Hematopoietic multipotent progenitor cell treated with erythropoietin and hydrocortisone succinate and interleukin-3 and kit ligand, for 6 days (in vitro differentiated cells): ENCODE results near the gene DNAJC10.
"Not testable (repeated sequence)": the region's sequence is repeated elsewhere in the genome, so short reads cannot be mapped to it uniquely, and the experiment has no call there.

ENCODE experiments used
- DNase-seq: peaks from one replicate; pipeline ENCODE4 v3.0.0-alpha.2; 2015

DNAJC10 gene

GRCh38 chr2:182715892-182716649, at the start of gene DNAJC10:
Gene DNAJC10, plus strand, starts transcription at chr2:182716257. Its CDS starts 1,830 bp downstream, at chr2:182718087.
- peak; percentile 85 for DNase-seq

GRCh38 chr2:182666674-182667314, 49.3 kb upstream of the DNAJC10 start:
- DNase-seq = peak; percentile 52

GRCh38 chr2:182667315-182667695, 48.8 kb upstream of the DNAJC10 start:
- DNase-seq = no peak

- DNase-seq = no peak
Measured at GRCh38 chr2:182668671-182669070, 47.4 kb upstream of the DNAJC10 start.

- no peak for DNase-seq
Measured at GRCh38 chr2:182672466-182673165, 43.4 kb upstream of the DNAJC10 start.

- no peak for DNase-seq
Measured at GRCh38 chr2:182680837-182681236, 35.2 kb upstream of the DNAJC10 start.

- DNase-seq = no peak
Measured at GRCh38 chr2:182682210-182682609, 33.8 kb upstream of the DNAJC10 start.

- DNase-seq = no peak
Measured at GRCh38 chr2:182685559-182685958, 30.5 kb upstream of the DNAJC10 start.

GRCh38 chr2:182686763-182687162, 29.3 kb upstream of the DNAJC10 start:
- DNase-seq = not testable (repeated sequence)

GRCh38 chr2:182694189-182694588, 21.9 kb upstream of the DNAJC10 start:
- DNase-seq = no peak

GRCh38 chr2:182695776-182696175, 20.3 kb upstream of the DNAJC10 start:
- DNase-seq = no peak

- DNase-seq = no peak
Measured at GRCh38 chr2:182698671-182699070, 17.4 kb upstream of the DNAJC10 start.

GRCh38 chr2:182705761-182706160, 10.3 kb upstream of the DNAJC10 start:
- no peak for DNase-seq

- DNase-seq = no peak
Measured at GRCh38 chr2:182706751-182707150, 9.3 kb upstream of the DNAJC10 start.

GRCh38 chr2:182713601-182714000, 2.5 kb upstream of the DNAJC10 start:
- DNase-seq = peak; percentile 47

GRCh38 chr2:182715121-182715891, 751 bp upstream of the DNAJC10 start:
- peak; percentile 27 for DNase-seq

- DNase-seq = no peak
Measured at GRCh38 chr2:182716650-182716979, 558 bp downstream of the DNAJC10 start.

GRCh38 chr2:182717416-182717815, 1.4 kb downstream of the DNAJC10 start:
- DNase-seq = peak; percentile 3

GRCh38 chr2:182717816-182718215, 1.8 kb downstream of the DNAJC10 start:
- DNase-seq = no peak

GRCh38 chr2:182718459-182718858, 2.4 kb downstream of the DNAJC10 start:
- DNase-seq = no peak

GRCh38 chr2:182719116-182719515, 3.1 kb downstream of the DNAJC10 start:
- not testable (repeated sequence) for DNase-seq

- DNase-seq = no peak
Measured at GRCh38 chr2:182724656-182725055, 8.6 kb downstream of the DNAJC10 start.

- no peak for DNase-seq
Measured at GRCh38 chr2:182726473-182726872, 10.4 kb downstream of the DNAJC10 start.
